Neural progenitor cell (in vitro differentiated cells): Measurements from ENCODE around the gene PDCD4. TPM values are rescaled to one million over a fixed set of nuclear protein-coding genes. Genes with fewer than 3 reads are reported as not detected.

Experiments used
- DNase-seq: peaks from one replicate; pipeline ENCODE4 v3.0.0-alpha.2; 2016; ENCODE audit warnings: low spot score
- H2AFZ ChIP-seq: fragments of 200-600 bp; sonication (generic); replicated peaks from 2 replicates; pipeline ENCODE4 v1.6.1; 2016; ENCODE audit warnings: antibody characterized with exemption
- H3F3A ChIP-seq: fragments of 200-600 bp; sonication (generic); 2 replicates; pipeline ENCODE4 v1.6.1; 2016; ENCODE audit warnings: antibody characterized with exemption, low read depth
- H3K27ac ChIP-seq: fragments of 200-600 bp; sonication (generic); 2 replicates; pipeline ENCODE4 v1.5.1; 2016; ENCODE audit warnings: mild to moderate bottlenecking
- H3K27me3 ChIP-seq: fragments of 200-600 bp; sonication (generic); 2 replicates; pipeline ENCODE4 v1.6.1; 2016; ENCODE audit warnings: mild to moderate bottlenecking, moderate library complexity
- H3K36me3 ChIP-seq: fragments of 200-600 bp; sonication (generic); 2 replicates; pipeline ENCODE4 v1.5.1; 2016
- H3K4me1 ChIP-seq: fragments of 200-600 bp; sonication (generic); 2 replicates; pipeline ENCODE4 v1.6.1; 2016; ENCODE audit warnings: mixed run types
- H3K4me2 ChIP-seq: fragments of 200-600 bp; sonication (generic); 2 replicates; pipeline ENCODE4 v1.6.1; 2016
- H3K4me3 ChIP-seq: fragments of 200-600 bp; sonication (generic); 2 replicates; pipeline ENCODE4 v1.5.1; 2016
- H3K79me2 ChIP-seq: fragments of 200-600 bp; sonication (generic); 2 replicates; pipeline ENCODE4 v1.6.1; 2016; ENCODE audit warnings: low read depth
- H3K9ac ChIP-seq: fragments of 200-600 bp; sonication (generic); 2 replicates; pipeline ENCODE4 v1.6.1; 2016
- H3K9me3 ChIP-seq: fragments of 200-600 bp; sonication (generic); 2 replicates; pipeline ENCODE4 v1.5.1; 2016; ENCODE audit warnings: low read depth
- H4K20me1 ChIP-seq: fragments of 200-600 bp; sonication (generic); 2 replicates; pipeline ENCODE4 v1.6.1; 2016; ENCODE audit warnings: low read depth
- H3K27ac Mint-ChIP-seq: 3 replicates; pipeline ENCODE4 v1.8.0; 2021; ENCODE audit warnings: mixed read lengths
- H3K27me3 Mint-ChIP-seq: 2 replicates; pipeline ENCODE4 v1.8.0; 2022; ENCODE audit warnings: low read depth, mild to moderate bottlenecking, inconsistent platforms, moderate library complexity, mixed read lengths; ENCODE audit not compliant: insufficient read depth
- H3K36me3 Mint-ChIP-seq: 3 replicates; pipeline ENCODE4 v1.8.0; 2021; ENCODE audit warnings: mixed read lengths
- H3K4me1 Mint-ChIP-seq: 3 replicates; pipeline ENCODE4 v1.8.0; 2021; ENCODE audit warnings: mixed read lengths
- H3K4me3 Mint-ChIP-seq: 3 replicates; pipeline ENCODE4 v1.8.0; 2021; ENCODE audit warnings: mild to moderate bottlenecking, moderate library complexity, mixed read lengths
- H3K9me3 Mint-ChIP-seq: 3 replicates; pipeline ENCODE4 v1.8.0; 2020; ENCODE audit warnings: mixed read lengths
- CTCF ChIP-seq: fragments of 200-600 bp; sonication (generic); IDR thresholded peaks from 2 replicates; pipeline ENCODE4 v1.5.1; 2017; ENCODE audit warnings: antibody characterized with exemption, mild to moderate bottlenecking
- EZH2 ChIP-seq: fragments of 200-600 bp; sonication (generic); IDR thresholded peaks from 2 replicates; pipeline ENCODE4 v1.6.1; 2017; ENCODE audit warnings: antibody characterized with exemption, mild to moderate bottlenecking, moderate library complexity
- EZH2phosphoT487 ChIP-seq: fragments of 200-600 bp; sonication (generic); IDR thresholded peaks from 2 replicates; pipeline ENCODE4 v1.6.1; 2017; ENCODE audit warnings: antibody characterized with exemption
- total RNA-seq: library from RNA; depleted of rRNA; stranded (reverse); fragments of >200 nt; gene quantifications from 2 replicates; pipeline ENCODE4 v1.2.3, GENCODE V29; 2015; ENCODE audit warnings: low replicate concordance

Gene PDCD4
- total RNA-seq, 1 donor from 2014 or later = 106 TPM

- H3K36me3 ChIP-seq = no peaks in the 10 kb centered on the region
- H3K4me1 Mint-ChIP-seq = peaks cover 18% of the 10 kb centered on the region
- no peak overlapping the region for H3K9ac ChIP-seq
- H3K27me3 Mint-ChIP-seq = no peaks in the 10 kb centered on the region
- no peak overlapping the region for H3K27ac ChIP-seq
- H3K9me3 ChIP-seq = no peaks in the 10 kb centered on the region
- H3K4me3 ChIP-seq = no peak overlapping the region
- H3K9me3 Mint-ChIP-seq = no peaks in the 10 kb centered on the region
- H4K20me1 ChIP-seq = no peaks in the 10 kb centered on the region
- H3K79me2 ChIP-seq = no peaks in the 10 kb centered on the region
- no peaks in the 10 kb centered on the region for H3K4me1 ChIP-seq
- no peaks in the 10 kb centered on the region for H3F3A ChIP-seq
- H3K4me2 ChIP-seq = no peak overlapping the region
- peak overlapping the region; percentile 8 for H3K27ac Mint-ChIP-seq
- TF ChIP-seq CTCF (no peak), EZH2phosphoT487 (no peak), EZH2 (no peak)
- DNase-seq = no peak
- no peaks in the 10 kb centered on the region for H3K36me3 Mint-ChIP-seq
- H3K4me3 Mint-ChIP-seq = no peak overlapping the region
- peak overlapping the region; percentile 19 for H2AFZ ChIP-seq
- H3K27me3 ChIP-seq = no peaks in the 10 kb centered on the region
These were observed 14.2 kb upstream of the PDCD4 start for GRCh38 chr10:110857265-110858171.

GRCh38 chr10:110858297-110858934 is 13.3 kb upstream of the PDCD4 start:
- H3K4me1 Mint-ChIP-seq = peaks cover 19% of the 10 kb centered on the region
- no peaks in the 10 kb centered on the region for H3K9me3 Mint-ChIP-seq
- H3K36me3 Mint-ChIP-seq = no peaks in the 10 kb centered on the region
- H3K27ac Mint-ChIP-seq = no peak overlapping the region
- no peaks in the 10 kb centered on the region for H3K36me3 ChIP-seq
- no peak for DNase-seq
- H3K9me3 ChIP-seq = no peaks in the 10 kb centered on the region
- H3K79me2 ChIP-seq = no peaks in the 10 kb centered on the region
- H3K4me3 ChIP-seq = no peak overlapping the region
- no peak overlapping the region for H3K4me2 ChIP-seq
- H3K27ac ChIP-seq = no peak overlapping the region
- H3K27me3 ChIP-seq = no peaks in the 10 kb centered on the region
- H3K9ac ChIP-seq = no peak overlapping the region
- H3K27me3 Mint-ChIP-seq = peaks cover 2% of the 10 kb centered on the region
- no peaks in the 10 kb centered on the region for H3F3A ChIP-seq
- TF ChIP-seq EZH2phosphoT487 (no peak), CTCF (no peak), EZH2 (no peak)
- H3K4me3 Mint-ChIP-seq = no peak overlapping the region
- H2AFZ ChIP-seq = peak overlapping the region; percentile 19
- no peaks in the 10 kb centered on the region for H4K20me1 ChIP-seq
- no peaks in the 10 kb centered on the region for H3K4me1 ChIP-seq

GRCh38 chr10:110859206-110859972 is 12.3 kb upstream of the PDCD4 start:
- H3K36me3 ChIP-seq = no peaks in the 10 kb centered on the region
- Mint-ChIP-seq H3K9me3 (no peaks in the 10 kb centered on the region), H3K4me3 (no peak overlapping the region), H3K4me1 (peaks cover 27% of the 10 kb centered on the region), H3K27ac (no peak overlapping the region), H3K27me3 (peaks cover 2% of the 10 kb centered on the region), H3K36me3 (no peaks in the 10 kb centered on the region)
- H3F3A ChIP-seq = no peaks in the 10 kb centered on the region
- no peak overlapping the region for H3K4me3 ChIP-seq
- DNase-seq = no peak
- H3K79me2 ChIP-seq = no peaks in the 10 kb centered on the region
- H2AFZ ChIP-seq = peak overlapping the region; percentile 1
- no peak for TF ChIP-seq CTCF
- TF ChIP-seq EZH2 = no peak
- no peak for TF ChIP-seq EZH2phosphoT487
- no peaks in the 10 kb centered on the region for H3K27me3 ChIP-seq
- H4K20me1 ChIP-seq = no peaks in the 10 kb centered on the region
- H3K9me3 ChIP-seq = no peaks in the 10 kb centered on the region
- H3K4me1 ChIP-seq = peaks cover under 1% of the 10 kb centered on the region
- no peak overlapping the region for H3K27ac ChIP-seq
- H3K4me2 ChIP-seq = no peak overlapping the region
- H3K9ac ChIP-seq = no peak overlapping the region
